Panc1 (cell line): ENCODE measurements around the gene TTLL5.

Experiments
- CTCF ChIP-seq: fragments of 450-650 bp; IDR thresholded peaks from 2 replicates; pipeline ENCODE4 v1.5.1; 2017; ENCODE audit warnings: mild to moderate bottlenecking
- REST ChIP-seq, 2 experiments: IDR thresholded peaks; 2 replicates each; pipeline ENCODE4 v1.6.1; 2011 to 2012; ENCODE audit warnings: low read depth in 2 of 2, control low read depth in 1 of 2, low read length in 1 of 2, mild to moderate bottlenecking in 1 of 2, moderate library complexity in 1 of 2; ENCODE audit not compliant: insufficient read depth in 1 of 2
- SIN3A ChIP-seq: IDR thresholded peaks from 2 replicates; pipeline ENCODE4 v1.6.1; 2012; ENCODE audit warnings: low read depth, mild to moderate bottlenecking, low read length, moderate library complexity, borderline replicate concordance; ENCODE audit not compliant: insufficient read depth

GRCh38 chr14:75752907-75753594, 92.0 kb downstream of the TTLL5 start:
- TF ChIP-seq CTCF: no peak
- TF ChIP-seq SIN3A: no peak
- no peak for TF ChIP-seq REST (IDR thresholded peaks at IDR 0.05; ENCODE audit: insufficient read depth in 1 of 2, low read depth in 2 of 2, low read length in 1 of 2)
